Fibroblast of upper back skin (primary cell): ENCODE data around the gene XPO4.
"Not testable (repeated sequence)": the region's sequence is repeated elsewhere in the genome, so short reads cannot be mapped to it uniquely, and the experiment has no call there.

ENCODE experiments used
- DNase-seq: peaks from one replicate; pipeline ENCODE4 v3.0.0-alpha.2; 2013

Gene XPO4

DNA sequence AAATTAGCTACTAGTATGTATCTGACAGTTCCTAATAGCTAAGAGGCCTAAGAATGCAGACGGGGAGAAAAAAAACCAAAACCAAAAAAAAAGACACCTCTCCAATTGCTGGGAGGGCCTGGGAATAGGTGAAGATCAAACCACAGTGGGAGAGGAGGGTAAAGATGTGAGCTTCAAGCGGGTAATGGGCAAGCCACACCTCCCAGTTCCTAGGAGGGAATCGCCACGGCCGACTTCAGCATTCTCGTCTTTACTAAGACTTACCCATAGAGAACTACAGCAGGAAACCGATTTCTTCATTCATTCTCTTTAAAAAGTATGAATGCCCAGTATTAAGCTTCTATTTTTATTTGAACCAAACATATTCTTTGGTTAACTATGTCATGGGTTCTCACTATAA is 123.1 kb downstream of the XPO4 start:
- no peak for DNase-seq

DNA sequence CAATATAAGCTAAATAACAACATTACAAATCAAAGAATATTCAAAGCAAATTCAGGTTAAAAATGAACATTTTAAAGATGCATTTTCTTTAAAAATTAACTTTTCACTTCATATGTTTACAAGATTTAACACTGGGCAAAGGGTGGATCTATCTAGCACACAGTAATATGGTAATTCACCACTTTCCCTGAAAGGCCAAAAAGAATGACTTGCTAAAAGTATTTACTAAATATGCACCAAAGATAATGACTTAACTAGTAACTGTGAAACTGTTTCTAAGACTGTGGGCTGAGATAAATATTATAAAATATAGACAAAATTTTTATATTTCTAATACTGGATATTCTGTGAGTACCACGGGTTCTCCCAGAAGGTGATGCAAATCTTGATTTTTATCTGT is 124.2 kb downstream of the XPO4 start:
- no peak for DNase-seq

DNA sequence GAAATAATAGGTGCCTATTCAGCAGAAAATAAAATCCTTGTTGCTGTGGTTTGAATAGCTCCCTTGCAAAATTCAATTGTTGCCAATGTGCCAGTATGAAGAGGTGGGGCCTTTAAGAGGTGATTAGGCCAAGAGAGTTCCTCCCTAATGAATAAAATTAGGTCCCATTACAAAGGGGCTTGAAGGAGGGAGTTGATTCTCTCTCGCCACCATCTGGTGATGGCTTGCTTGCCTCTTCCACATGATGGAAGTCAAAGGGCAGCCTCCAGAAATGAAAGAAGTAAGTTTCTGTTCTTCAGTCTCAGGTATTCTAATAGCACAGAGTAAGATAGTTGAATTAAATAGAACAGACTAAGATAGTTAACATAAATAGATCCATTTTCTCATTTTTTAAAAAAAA is 125.8 kb downstream of the XPO4 start:
- no peak for DNase-seq

DNA sequence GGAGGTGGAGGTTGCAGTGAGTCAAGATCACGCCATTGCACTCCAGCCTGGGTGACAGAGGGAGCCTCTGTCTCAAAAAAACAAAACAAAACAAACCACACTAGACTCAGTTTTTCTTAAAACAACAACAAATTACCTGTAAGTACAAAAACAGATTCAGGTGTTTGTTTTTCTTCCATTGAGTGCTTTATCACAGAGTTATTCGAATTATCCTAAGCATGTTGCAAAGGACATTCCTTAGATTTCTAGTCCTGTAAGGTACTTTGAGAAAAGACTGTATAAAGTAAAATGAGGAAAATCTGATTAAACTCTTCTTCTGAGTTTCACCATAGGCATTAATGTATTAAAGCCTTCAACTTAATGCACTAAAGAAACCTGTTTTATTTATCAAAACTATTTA is 126.6 kb downstream of the XPO4 start:
- DNase-seq: no peak

DNA sequence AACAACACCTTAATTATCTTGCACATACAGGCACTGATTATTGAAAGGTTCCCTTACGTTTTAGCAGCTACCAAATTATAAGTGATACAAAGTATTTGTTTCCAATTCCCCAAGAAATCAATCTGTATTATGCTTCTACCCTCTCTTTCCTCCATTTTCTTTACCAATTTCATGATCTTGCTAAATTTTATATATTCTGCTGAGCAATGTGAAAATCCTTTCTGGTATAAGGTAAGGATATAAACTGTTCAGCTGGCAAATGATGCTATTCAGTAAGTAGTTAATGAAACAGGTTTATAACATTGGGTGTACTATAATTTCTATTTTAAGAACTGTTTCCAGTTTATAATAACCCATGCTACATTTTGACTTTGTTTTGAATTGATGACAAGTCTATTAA is 127.8 kb downstream of the XPO4 start:
- no peak for DNase-seq

DNA sequence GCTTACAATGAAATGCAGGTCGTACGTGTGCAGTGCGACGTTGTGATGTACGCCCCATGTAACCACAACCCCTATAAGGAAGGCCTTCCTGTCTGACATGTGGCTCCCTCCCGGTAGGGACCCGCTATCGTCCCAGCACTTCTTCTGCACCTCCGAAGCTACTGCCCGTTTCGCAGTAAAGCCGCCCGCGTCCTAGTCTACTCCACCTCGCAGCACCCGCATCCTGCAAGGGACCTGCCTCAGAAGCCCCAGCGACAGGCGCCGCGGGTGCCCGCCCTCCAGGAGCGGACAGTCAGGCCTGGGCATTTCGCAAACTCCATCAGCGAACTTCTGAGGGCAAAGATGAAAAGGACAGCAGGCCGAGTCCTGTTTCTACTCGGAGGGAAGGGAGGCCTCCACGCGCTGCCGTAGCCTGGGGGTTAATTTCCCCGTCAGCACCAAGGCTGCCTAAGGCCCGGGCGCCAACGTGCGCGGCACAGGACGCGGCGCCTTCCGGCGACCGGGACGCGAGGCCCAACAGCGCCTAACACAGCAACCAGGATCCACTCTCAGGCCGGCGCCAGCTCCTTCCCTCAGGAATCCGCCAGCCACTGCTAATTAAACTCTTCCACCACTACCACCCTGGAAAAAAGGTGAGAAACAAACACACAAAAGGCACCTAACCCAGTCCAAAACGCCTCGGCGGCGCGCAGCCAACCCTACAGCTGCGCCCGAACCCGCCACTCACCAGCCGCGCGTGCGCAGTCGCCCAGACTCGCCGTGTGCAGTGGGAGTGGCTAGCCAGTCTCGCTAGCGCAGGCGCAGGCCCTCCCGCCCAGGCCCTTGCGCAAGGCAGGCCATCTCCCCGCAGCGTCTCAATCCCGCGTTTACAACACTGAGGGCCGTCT is 129.1 kb downstream of the XPO4 start, which contains the start of gene EEF1AKMT1:
EEF1AKMT1 (minus strand) TSS at position 768 of the 887 bp plus-strand sequence. CDS start 16,363 bp downstream, outside the sequence.
- peak; percentile 94 for DNase-seq

DNA sequence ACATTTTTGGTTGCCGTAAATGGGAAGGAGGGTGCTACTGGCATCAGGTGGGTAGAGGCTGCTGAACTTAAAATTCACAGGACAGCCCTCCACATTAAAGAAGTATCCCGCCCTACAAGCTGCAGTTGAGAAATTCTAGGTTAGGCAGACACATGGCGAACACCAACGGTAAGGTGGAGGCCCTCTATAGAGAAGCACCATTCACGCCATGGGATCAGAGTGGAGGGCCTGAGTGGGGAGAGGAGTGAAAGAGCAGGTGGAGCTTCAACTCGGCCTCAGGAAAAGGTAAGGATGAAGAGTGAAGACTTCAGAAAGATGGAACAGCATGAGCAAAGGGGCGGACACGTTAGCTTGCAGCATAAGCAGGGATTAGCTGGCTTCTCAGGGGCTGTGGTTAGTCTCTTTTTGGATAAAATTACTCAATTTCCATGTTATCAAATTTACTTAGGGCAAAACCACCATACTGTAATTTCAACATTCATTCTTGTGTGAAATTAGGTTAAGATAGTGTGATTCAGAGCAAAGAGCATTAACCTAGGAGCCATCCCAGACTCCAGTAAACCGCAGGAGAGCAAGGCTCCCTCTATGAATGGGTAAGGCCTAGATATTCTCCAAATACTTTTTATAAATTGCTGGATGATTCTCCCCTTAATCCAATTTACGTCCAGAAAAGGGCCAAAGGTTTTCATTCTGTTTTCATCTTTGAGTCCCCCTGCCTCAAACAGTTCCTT is 130.0 kb downstream of the XPO4 start:
- peak; percentile 12 for DNase-seq

DNA sequence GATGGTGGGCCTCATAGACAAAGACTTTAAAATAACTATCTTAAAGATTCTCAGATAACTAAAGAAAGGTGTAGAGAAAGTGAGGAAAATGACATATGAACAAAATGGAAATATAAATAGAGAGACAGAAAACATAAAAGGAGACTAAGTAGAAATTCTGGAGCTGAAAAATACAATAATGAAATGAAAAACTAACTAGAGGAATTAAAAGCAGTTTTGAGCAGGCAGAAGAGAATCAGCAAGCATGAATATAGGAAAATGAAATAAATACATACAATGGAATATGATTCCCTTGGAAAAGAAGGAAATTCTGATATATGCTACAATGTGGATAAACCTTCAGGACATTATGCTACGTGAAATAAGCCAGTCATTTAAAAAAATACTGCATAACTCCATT is 132.7 kb downstream of the XPO4 start:
- no peak for DNase-seq

DNA sequence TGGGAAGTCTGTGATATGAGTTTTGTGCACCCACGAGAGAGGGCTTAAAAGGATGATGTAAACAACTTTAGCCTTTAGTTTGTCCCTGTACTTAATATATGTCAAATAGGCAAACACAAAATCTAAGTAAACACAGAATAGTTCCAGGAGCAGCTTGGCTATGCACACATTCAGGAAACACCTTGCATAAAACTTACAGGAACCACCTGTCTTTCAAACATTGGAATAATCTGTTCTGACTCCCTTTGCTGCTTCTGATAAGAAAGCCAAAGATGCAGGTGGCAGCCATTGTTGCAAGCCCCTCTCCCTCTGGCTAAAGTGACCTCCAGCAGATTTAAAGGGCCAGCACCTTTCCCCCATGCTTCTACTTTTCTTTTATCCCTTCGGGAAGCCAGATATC is 133.5 kb downstream of the XPO4 start:
- no peak for DNase-seq

DNA sequence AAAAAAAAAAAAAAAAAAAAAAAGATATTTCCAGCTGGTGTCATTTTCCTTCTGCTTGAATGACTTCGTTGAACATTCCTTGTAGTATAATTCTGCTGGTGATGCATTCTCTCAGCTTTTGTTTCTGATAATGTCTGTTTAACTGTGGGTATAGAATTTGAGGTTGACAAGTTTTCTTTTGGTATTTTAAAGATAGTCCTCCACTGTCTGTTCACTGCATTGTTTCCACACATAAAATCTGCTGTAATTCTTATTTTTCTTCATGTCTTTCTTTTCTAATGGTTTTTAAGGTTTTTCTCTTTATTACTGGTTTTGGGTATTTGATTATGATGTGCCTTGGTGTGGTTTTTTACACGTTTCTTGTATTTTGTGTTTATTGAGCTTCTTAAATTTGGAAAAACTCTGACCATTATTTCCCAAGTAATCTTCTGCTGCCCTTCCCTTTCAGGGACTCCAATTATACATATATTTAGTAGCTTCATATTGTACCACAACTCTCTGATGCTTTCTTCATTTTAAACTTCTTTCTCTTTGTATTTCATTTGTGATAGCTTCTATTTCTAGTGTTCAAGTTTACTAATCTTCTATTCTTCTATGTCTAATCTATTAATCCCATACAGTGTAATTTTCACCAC is 135.1 kb downstream of the XPO4 start:
- no peak for DNase-seq

DNA sequence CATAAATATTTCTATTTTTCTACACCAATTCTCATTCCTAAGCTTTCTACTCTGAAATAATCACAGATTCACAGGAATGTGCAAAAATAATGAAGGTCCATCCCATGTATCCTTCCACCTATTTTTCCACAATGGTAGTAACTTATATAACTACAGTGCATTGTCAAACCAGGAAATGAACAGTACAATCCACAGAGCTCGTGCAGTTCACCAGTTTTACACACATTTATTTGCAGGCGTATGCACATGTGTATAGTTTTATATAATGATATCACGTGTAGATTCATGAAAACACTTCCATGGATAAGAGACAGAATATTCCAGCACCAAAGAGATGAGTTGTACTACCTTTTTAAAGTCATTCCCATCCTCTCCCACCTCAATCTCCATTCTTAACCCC is 141.7 kb downstream of the XPO4 start:
- DNase-seq: no peak

DNA sequence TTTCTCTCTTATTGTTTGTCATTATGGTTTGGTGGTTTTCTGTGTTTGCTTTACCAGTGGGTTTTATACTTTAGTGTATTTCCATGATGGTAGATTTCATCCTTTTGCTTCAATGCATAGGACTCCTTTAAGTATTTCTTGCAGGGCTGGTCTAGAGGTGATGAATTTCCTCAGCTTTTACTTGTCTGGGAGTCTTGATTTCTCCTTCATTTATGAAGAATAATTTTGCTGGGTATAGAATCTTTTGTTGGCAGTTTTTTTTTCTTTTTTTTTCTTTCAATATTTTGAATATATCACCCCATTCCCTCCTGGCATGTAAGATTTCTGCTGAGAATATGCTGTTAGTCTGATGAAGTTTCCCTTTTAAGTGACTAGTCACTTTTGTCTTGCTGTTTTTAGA is 148.5 kb downstream of the XPO4 start:
- no peak for DNase-seq

DNA sequence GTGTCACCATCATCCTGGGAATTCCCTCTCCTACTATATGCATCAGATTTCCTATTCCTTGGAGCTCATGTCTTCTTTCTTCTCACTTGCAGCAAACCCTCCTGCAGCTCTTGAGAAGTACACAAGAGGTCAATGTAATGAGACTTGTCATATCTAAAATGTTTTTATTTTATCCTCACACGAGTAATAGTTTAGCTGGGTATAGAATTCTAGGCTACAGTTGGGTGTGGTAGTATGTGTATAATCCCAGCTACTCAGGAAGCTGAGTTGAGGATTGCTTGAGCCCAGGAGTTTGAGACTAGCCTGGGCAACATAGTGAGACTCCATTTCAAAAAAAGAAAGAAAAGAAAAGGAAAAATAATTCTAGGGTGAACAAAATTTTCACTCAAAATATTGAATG is 153.2 kb downstream of the XPO4 start:
- no peak for DNase-seq

DNA sequence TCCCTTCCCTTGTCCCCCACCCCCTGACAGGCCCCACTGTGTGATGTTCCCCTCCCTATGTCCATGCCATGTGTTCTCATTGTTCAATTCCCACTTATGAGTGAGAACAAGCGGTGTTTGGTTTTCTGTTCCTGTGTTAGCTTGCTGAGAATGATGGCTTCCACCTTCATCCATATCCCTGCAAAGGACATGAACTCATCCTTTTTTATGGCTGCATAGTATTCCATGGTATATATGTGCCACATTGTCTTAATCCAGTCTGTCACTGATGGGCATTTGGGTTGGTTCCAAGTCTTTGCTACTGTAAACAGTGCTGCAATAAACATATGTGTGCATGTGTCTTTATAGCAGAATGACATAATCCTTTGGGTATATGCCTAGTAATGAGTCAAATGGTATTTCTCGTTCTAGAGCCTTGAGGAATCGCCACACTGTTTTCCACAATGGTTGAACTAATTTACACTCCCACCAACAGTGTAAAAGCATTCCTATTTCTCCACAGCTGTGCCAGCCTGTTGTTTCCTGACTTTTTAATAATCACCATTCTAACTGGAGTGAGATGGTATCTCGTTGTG is 158.6 kb downstream of the XPO4 start:
- not testable (repeated sequence) for DNase-seq

DNA sequence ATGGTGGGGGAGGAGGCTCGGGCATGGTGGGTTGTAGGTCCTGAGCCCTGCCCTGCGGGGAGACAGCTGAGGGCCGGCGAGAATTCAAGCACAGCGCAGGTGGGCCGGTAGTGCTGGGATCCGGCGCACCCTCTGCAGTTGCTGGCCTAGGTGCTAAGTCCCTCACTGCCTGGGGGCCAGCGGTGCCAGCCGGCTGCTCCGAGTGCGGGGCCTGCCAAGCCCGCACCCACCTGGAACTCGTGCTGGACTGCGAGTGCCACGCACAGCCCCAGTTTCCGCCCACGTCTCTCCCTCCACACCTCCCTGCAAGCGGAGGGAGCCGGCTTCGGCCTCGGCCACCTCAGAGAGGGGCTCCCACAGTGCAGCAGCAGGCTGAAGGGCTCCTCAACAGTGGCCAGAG is 162.5 kb downstream of the XPO4 start:
- no peak for DNase-seq

DNA sequence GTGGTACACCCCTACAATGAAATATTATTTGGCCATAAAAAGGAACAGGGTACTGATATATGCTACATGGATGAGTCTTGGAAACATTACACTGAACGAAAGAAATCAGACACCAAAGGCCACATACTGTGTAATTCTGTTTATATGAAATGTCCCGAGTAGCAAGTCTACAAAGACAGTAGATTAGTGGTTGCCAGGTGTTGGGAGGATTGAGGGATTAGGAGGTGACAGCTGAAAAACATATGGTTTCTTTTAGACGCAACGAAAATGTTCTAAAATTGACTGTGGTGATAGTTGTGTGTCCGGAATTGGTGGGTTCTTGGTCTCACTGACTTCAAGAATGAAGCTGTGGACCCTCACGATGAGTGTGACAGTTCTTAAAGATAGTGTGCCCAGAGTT is 163.9 kb downstream of the XPO4 start:
- DNase-seq: no peak

DNA sequence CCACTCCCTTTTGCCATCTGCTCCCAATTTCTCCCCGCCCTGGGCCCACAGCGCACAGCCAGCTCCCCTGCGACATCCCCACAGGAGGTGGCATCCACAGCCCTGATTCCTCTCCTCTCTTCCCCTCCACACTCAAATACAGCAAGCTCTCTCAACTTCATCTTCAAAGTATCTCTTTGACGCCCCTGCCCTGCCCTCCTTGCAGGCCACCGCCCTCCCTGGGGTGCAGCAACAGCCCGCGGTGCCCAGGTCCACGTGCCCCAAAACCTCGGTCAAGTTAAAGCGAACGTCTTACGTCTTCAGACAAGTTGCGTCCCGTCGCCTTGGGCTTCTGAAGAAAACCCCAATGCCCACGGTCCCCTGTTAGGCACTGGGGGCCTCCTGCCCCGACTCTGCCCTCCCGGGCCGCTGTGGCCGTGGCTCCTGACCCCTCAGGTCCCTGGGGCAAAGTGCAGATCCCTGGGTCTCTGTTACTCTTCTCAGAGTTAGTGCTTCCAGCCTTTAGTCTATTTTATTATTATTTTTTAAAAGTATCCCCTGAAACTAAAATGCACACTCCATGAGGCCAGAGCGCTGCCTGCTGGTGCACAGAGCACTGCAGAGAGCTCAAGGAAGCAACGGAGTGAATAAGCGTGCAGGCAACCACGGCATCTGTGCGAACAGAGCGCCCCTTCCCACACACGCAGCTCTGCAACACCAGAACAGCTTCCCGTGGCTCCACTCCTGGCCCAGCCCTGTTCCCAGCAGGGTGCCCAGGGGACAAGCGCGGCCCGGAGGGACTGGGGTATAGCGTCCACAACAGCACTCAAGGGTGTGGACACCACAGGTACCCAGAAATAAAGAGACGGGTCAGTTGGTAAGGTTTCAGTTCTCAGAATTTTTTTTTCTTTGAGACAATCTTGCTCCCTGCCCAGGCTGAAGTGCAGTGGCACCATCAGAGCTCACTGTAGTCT is 172.6 kb downstream of the XPO4 start:
- DNase-seq: no peak

DNA sequence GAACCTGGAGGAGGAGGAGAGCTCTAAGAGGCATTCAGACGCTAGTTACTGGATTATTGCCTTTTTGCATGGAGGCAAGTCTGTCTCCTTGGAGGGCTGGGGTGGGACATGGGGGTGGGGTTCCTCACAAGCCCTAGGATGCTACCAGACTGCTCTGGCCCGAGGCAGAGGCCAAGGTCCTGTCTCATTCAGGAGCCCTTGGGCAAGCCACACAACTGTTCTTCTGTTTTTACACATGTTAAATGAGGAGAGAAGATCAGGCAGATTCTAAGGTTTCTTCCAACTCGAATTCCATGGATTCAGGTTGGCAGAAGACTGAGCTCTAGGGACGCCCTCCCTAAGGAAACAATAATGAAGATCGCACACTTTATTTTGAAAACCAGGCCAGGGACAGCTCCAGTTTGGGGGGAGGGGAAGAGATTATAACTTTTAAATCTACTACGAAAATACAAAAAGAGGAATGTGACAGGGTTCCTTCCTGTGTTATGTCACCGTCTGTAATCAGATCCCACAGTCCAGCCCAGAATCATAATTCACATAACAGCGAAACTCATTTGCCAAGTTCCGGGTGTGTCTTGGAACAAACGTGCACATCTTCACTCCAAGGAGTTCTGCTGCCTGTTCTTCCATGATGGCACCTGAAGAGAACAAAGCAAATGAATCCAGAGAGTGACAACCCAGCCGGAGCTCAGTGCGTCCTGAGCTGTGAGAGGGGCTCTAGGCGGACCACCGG is 173.8 kb downstream of the XPO4 start:
- peak; percentile 24 for DNase-seq

DNA sequence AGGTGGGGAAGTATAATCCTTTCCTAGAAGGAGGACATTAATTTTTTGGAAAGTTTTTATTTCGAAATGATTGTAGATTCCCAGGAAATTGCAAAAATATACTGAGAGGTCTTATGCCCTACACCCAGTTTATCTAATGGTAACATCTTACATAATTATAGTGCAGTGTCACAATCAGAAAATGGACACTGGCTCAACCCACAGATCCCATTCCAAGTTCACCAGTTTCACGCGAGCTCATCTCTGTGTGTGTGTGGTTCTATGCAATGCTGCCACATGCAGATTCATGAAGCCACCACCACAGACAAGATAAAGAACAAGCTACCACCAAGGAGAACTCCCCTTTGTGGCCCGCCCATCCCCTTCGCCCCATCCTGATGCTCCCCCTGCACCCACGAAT is 174.7 kb downstream of the XPO4 start:
- no peak for DNase-seq
